GM23248 (cell line): Measurements from ENCODE around the gene ZNF343.

Experiments used
- EZH2 ChIP-seq: fragments of 200-600 bp; sonication (generic); IDR thresholded peaks from 2 replicates; pipeline ENCODE4 v1.6.1; 2018; ENCODE audit warnings: antibody characterized with exemption, mild to moderate bottlenecking; ENCODE audit not compliant: insufficient read depth, poor library complexity, severe bottlenecking
- EZH2phosphoT487 ChIP-seq: fragments of 200-600 bp; sonication (generic); IDR thresholded peaks from 2 replicates; pipeline ENCODE4 v1.6.1; 2018; ENCODE audit warnings: antibody characterized with exemption, moderate library complexity, mild to moderate bottlenecking, low read depth; ENCODE audit not compliant: insufficient read depth

GRCh38 chr20:2515203-2515602 is 6.5 kb upstream of the ZNF343 start:
- no peak for TF ChIP-seq EZH2phosphoT487
- TF ChIP-seq EZH2, result no peak
